ENCODE measurements around the gene DOCK2.

- TF ChIP-seq, protein P1, sequence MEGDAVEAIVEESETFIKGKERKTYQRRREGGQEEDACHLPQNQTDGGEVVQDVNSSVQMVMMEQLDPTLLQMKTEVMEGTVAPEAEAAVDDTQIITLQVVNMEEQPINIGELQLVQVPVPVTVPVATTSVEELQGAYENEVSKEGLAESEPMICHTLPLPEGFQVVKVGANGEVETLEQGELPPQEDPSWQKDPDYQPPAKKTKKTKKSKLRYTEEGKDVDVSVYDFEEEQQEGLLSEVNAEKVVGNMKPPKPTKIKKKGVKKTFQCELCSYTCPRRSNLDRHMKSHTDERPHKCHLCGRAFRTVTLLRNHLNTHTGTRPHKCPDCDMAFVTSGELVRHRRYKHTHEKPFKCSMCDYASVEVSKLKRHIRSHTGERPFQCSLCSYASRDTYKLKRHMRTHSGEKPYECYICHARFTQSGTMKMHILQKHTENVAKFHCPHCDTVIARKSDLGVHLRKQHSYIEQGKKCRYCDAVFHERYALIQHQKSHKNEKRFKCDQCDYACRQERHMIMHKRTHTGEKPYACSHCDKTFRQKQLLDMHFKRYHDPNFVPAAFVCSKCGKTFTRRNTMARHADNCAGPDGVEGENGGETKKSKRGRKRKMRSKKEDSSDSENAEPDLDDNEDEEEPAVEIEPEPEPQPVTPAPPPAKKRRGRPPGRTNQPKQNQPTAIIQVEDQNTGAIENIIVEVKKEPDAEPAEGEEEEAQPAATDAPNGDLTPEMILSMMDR (IDR thresholded peaks at IDR 0.05) = no peak
- TF ChIP-seq EZH2 (IDR thresholded peaks at IDR 0.05) (no peak), EZH2phosphoT487 (IDR thresholded peaks at IDR 0.05) (no peak)
Measured at GRCh38 chr5:169997798-169998197, 360.7 kb downstream of the DOCK2 start.

Data from neural progenitor cell (in vitro differentiated cells).